Gastroesophageal sphincter (tissue), 3 donors: ENCODE measurements around the gene INSIG1.

Experiments
- CTCF ChIP-seq, 4 experiments: fragments of 200-600 bp in 2 of 4; fragments of 450-650 bp in 2 of 4; sonication (generic) in 1 of 4; IDR thresholded peaks; one replicate each; pipeline ENCODE4 v1.5.1; 2017 to 2019; ENCODE audit warnings: antibody characterized with exemption in 4 of 4, mild to moderate bottlenecking in 2 of 4, moderate library complexity in 2 of 4
- EP300 ChIP-seq: sonication (generic); formaldehyde crosslinking; IDR thresholded peaks from one replicate; pipeline ENCODE4 v1.6.1; 2017; ENCODE audit warnings: antibody characterized with exemption, mild to moderate bottlenecking
- POLR2A ChIP-seq, 2 donors: fragments of 450-650 bp; IDR thresholded peaks; one replicate each; pipeline ENCODE4 v1.6.1; 2017; ENCODE audit warnings: antibody characterized with exemption in 2 of 2, mild to moderate bottlenecking in 2 of 2, moderate library complexity in 1 of 2
- POLR2AphosphoS5 ChIP-seq: sonication (generic); formaldehyde crosslinking; IDR thresholded peaks from one replicate; pipeline ENCODE4 v1.6.1; 2017; ENCODE audit warnings: antibody characterized with exemption

- no peak for TF ChIP-seq POLR2A (IDR thresholded peaks at IDR 0.05)
- no peak for TF ChIP-seq CTCF (IDR thresholded peaks at IDR 0.05)
- no peak for TF ChIP-seq EP300
- TF ChIP-seq POLR2AphosphoS5, result no peak
Measured at GRCh38 chr7:155286686-155287085, 11.0 kb upstream of the INSIG1 start.
